Skin of body (tissue), 2 donors: ENCODE results near the gene DPP10. TPM values are rescaled to one million over a fixed set of nuclear protein-coding genes. Genes with fewer than 3 reads are reported as not detected.

Source experiments
- DNase-seq: peaks from one replicate; lab custom pipeline; 2025; lab: John Stamatoyannopoulos, UW
- total RNA-seq: library from RNA; depleted of rRNA; stranded (reverse); fragments of >200 nt; gene quantifications from one replicate; pipeline ENCODE4 v1.2.3, GENCODE V29; 2014

DPP10 gene
- total RNA-seq, 1 donor from 2014 or later = 1.1 TPM

- DNase-seq = no peak
Observed at GRCh38 chr2:115650827-115651226, 1208.4 kb downstream of the DPP10 start.

- no peak for DNase-seq
Observed at GRCh38 chr2:115652652-115653051, 1210.2 kb downstream of the DPP10 start.

- no peak for DNase-seq
Observed at GRCh38 chr2:115654362-115654761, 1211.9 kb downstream of the DPP10 start.

GRCh38 chr2:115678129-115678528 lies 1235.7 kb downstream of the DPP10 start:
- DNase-seq = no peak

- no peak for DNase-seq
Observed at GRCh38 chr2:115684345-115684744, 1241.9 kb downstream of the DPP10 start.

GRCh38 chr2:115691409-115691808 lies 1249.0 kb downstream of the DPP10 start:
- DNase-seq = no peak

- DNase-seq = no peak
Observed at GRCh38 chr2:115694651-115695050, 1252.2 kb downstream of the DPP10 start.

GRCh38 chr2:115733190-115733775 lies 1290.8 kb downstream of the DPP10 start:
- DNase-seq = no peak

GRCh38 chr2:115738111-115738510 lies 1295.7 kb downstream of the DPP10 start:
- DNase-seq = no peak

- DNase-seq = no peak
Observed at GRCh38 chr2:115739574-115739973, 1297.1 kb downstream of the DPP10 start.

GRCh38 chr2:115746151-115746550 lies 1303.7 kb downstream of the DPP10 start:
- no peak for DNase-seq

- DNase-seq = no peak
Observed at GRCh38 chr2:115757286-115757685, 1314.8 kb downstream of the DPP10 start.

GRCh38 chr2:115763601-115764000 lies 1321.2 kb downstream of the DPP10 start:
- no peak for DNase-seq

- DNase-seq = no peak
Observed at GRCh38 chr2:115771516-115771915, 1329.1 kb downstream of the DPP10 start.

GRCh38 chr2:115774361-115774760 lies 1331.9 kb downstream of the DPP10 start:
- no peak for DNase-seq

GRCh38 chr2:115779085-115779632 lies 1336.7 kb downstream of the DPP10 start:
- no peak for DNase-seq

GRCh38 chr2:115782286-115782685 lies 1339.8 kb downstream of the DPP10 start:
- DNase-seq = no peak

GRCh38 chr2:115796078-115796477 lies 1353.6 kb downstream of the DPP10 start:
- no peak for DNase-seq

- DNase-seq = no peak
Observed at GRCh38 chr2:115807276-115807675, 1364.8 kb downstream of the DPP10 start.

GRCh38 chr2:115825912-115826311 lies 1383.5 kb downstream of the DPP10 start:
- DNase-seq = no peak

GRCh38 chr2:115833196-115833595 lies 1390.8 kb downstream of the DPP10 start:
- no peak for DNase-seq

GRCh38 chr2:115838539-115838938 lies 1396.1 kb downstream of the DPP10 start:
- DNase-seq = no peak

GRCh38 chr2:115842306-115842705 lies 1399.9 kb downstream of the DPP10 start:
- no peak for DNase-seq

GRCh38 chr2:115848192-115848591 lies 1405.8 kb downstream of the DPP10 start:
- no peak for DNase-seq
